Fibroblast of skin of back (primary cell): ENCODE results near the gene CYB561D1.

ENCODE experiments used
- DNase-seq: peaks from one replicate; pipeline ENCODE4 v3.0.0-alpha.2; 2013

The CYB561D1 gene

GRCh38 chr1:109530457-109531087 lies 36.7 kb downstream of the CYB561D1 start:
- no peak for DNase-seq

GRCh38 chr1:109531380-109531779 lies 37.5 kb downstream of the CYB561D1 start:
- DNase-seq = no peak

GRCh38 chr1:109531826-109532364 lies 38.0 kb downstream of the CYB561D1 start:
- DNase-seq = no peak

GRCh38 chr1:109532365-109533136 lies 38.7 kb downstream of the CYB561D1 start:
- DNase-seq = peak; percentile 77

GRCh38 chr1:109534307-109534858 lies 40.5 kb downstream of the CYB561D1 start:
- DNase-seq = no peak

GRCh38 chr1:109535481-109535880 lies 41.6 kb downstream of the CYB561D1 start:
- DNase-seq = no peak

GRCh38 chr1:109535971-109536491 lies 42.1 kb downstream of the CYB561D1 start:
- DNase-seq = no peak

GRCh38 chr1:109537450-109538178 lies 43.7 kb downstream of the CYB561D1 start:
- DNase-seq = no peak

GRCh38 chr1:109538827-109539555 lies 45.1 kb downstream of the CYB561D1 start:
- DNase-seq = no peak

- no peak for DNase-seq
Observed at GRCh38 chr1:109539676-109540075, 45.8 kb downstream of the CYB561D1 start, which contains the start of gene GPR61. Gene GPR61, plus strand, starts transcription at chr1:109539872. Its CDS starts 3,151 bp downstream, at chr1:109543023.

GRCh38 chr1:109541102-109541501 lies 47.2 kb downstream of the CYB561D1 start:
- no peak for DNase-seq

GRCh38 chr1:109542657-109543056 lies 48.8 kb downstream of the CYB561D1 start:
- DNase-seq = no peak

- no peak for DNase-seq
Observed at GRCh38 chr1:109543283-109543987, 49.5 kb downstream of the CYB561D1 start.

GRCh38 chr1:109543988-109544735 lies 50.3 kb downstream of the CYB561D1 start:
- DNase-seq = no peak

- peak; percentile 89 for DNase-seq
Observed at GRCh38 chr1:109546311-109547109, 52.6 kb downstream of the CYB561D1 start.

- DNase-seq = peak; percentile 37
Observed at GRCh38 chr1:109547463-109548320, 53.8 kb downstream of the CYB561D1 start.

- DNase-seq = peak; percentile 97
Observed at GRCh38 chr1:109548321-109549267, 54.7 kb downstream of the CYB561D1 start, which contains the start of gene GNAI3. Gene GNAI3, plus strand, starts transcription at chr1:109548615. Its CDS starts 106 bp downstream, at chr1:109548721.
